NCI-H82 treated with DMSO at 0.1 percent for 48 hours (cell line): ENCODE results near the gene CCDC88C.
A peak's percentile ranks its signal among the peaks of the same experiment; 100 is the strongest.

Experiments used
- DNase-seq: peaks from one replicate; lab custom pipeline; 2025; ENCODE audit not compliant: unreplicated experiment; lab: John Stamatoyannopoulos, UW

Gene CCDC88C

DNA sequence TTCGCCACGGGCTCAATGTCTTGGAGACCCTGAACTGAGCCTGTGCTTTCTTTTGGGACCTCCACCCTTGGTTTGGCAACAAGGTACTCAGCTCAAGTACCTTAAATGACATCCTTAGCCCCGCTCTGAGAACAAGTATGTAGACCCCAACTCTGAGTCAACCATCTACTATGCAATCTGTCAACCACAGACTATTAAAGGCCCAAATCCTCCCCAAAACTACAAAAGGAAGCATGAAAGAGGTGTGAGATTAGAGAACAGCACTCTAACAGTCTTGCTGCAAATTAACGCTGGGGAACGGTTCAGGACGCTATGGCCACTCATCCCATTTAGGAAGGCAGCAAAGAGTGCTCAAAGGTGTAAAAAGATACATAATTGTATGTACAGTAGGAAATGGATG, 52.1 kb downstream of the CCDC88C start:
- DNase-seq = no peak

DNA sequence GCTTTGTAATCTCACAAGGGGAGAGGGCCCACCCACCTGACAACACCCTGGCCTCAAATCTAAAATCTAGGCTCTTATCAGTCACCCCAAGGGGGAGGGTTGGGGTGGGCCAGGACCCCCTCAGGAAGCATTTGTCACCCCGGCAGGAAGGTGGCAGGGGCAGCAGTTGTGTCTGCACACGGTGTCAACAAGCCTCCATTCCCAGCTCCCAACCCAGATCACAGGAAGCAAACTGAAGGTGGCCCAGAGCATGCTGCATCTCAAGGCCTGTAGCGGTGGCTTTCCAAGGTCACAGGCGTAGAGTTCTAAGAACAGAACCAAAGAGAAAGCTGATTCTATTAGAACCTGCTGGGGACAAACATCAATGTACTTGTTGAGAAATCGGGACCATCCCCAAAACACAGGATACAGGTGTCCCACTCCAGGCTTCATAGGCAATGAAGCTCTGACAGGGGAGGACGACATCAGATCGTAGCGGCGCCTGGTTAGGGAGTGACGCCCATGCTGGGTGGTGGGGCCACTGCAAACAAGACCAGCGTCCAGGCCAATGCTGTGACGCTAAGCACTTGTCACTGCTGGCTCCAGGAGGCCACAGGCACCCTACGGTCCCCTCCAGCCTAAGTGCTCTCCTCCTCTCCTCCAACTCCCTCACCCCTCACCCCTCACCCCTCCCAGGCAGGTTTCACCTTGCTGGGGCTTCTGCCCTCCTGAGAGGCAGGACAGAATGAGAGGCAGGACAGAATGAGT, 52.9 kb downstream of the CCDC88C start:
- DNase-seq = no peak

DNA sequence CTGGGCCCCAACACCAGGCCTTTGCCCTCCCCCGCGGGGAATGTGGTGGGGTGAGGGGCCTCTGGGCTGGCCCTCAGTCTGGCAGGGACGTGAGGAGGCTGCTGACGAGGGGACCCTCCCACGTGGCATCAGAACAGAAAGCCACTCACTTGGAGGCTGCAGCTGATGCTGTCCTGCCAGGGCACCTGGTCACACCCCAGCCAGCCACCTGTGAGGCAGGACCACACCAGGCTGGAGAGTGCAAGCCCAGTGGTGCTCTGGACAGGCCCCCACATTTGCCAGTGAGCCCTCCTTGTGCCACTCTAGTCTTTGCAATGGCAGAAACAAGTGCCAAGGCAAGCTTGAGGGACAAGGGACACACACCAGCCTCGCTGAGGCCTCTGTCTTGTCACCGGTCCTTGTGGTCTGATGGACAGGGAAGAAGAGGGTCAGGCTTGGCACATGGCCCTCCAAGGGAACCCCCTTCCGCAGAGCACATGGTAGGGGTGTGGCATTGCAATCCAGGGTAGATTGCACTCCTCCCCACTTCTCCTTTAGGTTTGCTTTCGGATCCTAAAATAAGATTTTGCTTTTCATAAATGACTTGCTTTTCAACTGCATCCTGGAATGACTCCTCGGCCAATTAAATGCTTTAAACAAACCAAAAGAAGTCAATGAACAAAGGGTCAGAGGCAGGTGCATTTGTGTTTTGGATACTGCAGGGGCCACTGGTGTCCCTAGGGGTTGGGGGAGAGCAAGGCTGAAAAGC, 53.7 kb downstream of the CCDC88C start:
- DNase-seq = no peak

DNA sequence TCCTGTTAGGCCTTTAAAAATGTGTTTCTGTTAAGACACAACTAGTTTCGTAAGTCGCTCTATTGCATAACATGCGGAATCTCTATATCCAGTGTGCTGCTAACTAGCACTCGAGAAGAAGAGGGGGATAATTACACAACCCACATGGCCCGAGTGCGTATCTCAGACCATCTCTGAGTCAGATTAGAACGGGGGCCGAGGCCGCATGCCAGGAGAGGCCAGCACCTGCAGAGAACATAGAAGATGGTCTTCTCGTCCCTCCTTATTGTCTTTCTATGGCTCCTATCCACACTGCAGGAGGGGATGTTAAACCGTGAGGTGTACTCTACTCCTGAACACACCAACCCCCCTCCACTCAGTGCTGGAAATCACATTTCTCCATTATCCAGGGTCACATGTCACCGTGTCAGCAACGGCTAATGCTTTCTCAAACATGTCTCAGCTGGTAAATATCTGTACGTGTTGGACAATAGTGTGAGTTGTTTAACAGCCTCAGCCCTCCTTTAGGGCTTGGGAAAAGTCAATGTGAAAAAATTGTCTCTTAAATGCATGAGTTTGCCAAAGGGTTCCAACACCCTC, 56.3 kb downstream of the CCDC88C start:
- DNase-seq = no peak

DNA sequence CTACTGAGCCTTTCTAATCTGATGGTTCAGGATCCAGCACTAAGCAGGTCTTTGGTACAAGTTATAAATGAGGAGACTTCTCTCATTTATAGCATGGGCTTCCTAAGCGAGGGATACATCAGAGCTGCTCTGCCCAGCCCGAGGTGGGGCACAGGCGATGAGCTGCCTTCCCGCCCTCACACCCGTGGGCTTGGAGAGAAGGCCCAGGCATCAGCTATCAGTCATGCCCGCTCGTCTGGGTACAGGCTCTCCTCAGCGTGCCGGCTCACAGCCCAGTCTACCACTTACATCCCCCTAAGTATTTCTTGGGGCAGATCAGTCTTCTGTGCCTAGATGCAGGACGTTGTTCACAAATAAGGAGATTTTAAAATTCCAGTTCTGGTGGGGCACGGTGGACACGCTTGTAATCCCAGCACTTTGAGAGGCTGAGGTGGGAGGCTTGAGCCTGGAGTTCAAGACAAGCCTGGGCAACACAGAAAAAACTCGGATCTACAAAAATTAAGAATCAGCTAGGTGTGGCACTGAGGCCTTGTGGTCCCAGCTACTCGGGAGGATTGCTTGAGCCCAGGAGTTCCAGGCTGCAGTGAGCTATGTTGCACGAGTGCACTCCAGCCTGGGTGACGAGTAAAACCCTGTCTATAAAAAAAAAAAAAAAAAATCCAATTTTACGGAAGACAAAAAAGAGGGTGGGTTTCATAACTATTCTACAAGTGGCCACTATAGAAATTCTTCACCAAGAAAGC, 57.0 kb downstream of the CCDC88C start:
- DNase-seq = no peak

DNA sequence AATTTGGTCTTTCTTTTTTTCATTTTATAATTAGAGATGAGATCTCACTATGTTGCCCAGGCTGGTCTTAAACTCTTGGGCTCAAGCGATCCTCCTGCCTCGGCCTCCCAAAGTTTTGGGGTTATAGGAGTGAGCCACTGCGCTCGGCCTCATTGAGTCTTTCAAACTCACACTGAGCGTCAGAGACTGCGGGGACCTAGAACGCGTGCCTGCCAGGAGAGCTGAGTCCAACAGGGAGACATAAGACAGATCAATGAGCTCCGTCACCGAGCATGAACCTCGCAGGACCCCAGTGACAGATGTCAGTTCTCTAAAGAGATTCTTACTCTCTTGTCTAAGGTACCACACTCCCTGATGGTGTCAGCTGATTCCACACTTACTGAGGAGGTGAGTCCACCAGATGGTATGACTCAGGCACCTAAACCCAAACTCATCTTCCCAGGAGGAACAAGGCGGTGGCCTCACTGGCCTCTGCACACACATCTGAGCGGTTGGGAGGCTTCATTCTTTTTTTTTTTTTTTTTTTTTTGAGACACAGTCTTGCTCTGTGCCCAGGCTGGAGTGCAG, 58.9 kb downstream of the CCDC88C start:
- peak; percentile 10 for DNase-seq

DNA sequence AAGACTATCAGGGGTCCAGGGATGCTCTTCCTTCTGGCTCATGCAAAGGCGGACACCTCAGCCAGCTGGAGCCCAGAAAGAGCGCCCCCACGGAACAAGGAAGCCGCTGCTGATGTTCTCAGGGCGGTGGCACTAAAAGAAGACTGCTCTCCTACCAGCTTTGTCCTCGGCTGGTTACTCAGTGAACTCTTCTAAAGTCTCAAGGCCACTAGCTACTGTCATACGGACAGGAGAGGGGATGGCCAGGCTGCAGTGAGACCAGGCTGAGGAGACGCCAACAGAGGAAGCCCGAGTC, 59.6 kb downstream of the CCDC88C start:
- DNase-seq = no peak

DNA sequence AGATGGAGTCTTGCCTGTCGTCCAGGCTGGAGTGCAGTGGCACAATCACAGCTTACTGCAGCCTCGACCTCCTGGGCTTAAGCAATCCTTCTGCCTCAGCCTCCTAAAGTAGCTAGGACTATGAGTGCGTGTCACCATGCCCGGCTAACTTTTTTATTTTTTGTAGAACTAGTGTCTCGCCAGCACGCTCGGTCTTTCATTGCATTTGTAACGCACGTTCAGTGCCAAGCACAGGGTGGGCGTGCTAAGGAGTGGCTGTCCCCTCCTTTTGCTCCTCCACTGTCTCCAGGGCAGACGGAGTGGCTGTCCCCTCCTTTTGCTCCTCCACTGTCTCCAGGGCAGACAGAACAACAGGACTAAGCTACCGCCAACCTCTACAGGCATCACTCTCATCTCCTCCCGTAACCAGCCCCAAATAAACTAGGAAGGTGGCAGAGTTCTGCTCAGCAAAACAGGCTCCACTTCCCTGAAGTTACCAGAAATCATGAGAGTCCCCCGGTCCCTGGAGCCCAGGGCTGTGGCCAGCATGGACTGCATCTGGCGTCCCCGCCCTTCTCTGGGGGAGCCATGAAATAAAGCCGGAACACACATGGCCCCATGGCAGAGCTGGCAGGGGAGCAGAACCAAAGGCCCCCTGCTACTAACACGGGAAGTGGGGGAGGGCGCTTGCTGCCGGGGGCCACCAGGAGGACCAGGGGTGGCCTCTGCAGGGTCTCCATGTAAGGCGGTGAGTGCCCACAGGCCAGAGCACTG, 60.2 kb downstream of the CCDC88C start:
- DNase-seq = no peak

DNA sequence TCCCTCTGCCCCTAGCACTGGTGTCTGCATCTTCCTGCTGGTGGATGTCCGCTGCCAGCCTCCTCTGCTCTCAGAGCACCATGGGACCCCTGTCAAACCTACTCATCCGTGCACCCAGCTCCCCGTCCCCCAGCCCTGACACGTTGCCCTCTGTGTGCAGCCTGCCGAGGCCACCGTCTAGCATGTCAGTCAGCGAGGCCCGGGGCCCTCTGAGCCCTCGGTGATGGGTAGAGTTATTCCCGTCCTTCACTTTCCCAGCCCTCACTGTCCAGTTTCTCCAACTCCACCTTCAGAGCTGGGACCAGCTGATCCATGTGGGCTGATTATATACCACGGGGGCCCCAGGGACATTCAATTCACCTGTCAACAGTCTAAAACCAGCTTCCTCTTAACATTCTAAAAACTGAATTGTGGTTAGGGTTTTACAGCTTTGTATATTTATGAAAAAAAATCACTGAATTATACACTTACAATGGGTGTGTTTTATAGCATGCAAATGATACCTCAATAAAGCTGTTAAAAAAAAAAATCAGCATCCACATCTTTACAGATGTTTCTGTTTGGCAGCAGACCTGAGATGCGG, 61.3 kb downstream of the CCDC88C start:
- DNase-seq = no peak

DNA sequence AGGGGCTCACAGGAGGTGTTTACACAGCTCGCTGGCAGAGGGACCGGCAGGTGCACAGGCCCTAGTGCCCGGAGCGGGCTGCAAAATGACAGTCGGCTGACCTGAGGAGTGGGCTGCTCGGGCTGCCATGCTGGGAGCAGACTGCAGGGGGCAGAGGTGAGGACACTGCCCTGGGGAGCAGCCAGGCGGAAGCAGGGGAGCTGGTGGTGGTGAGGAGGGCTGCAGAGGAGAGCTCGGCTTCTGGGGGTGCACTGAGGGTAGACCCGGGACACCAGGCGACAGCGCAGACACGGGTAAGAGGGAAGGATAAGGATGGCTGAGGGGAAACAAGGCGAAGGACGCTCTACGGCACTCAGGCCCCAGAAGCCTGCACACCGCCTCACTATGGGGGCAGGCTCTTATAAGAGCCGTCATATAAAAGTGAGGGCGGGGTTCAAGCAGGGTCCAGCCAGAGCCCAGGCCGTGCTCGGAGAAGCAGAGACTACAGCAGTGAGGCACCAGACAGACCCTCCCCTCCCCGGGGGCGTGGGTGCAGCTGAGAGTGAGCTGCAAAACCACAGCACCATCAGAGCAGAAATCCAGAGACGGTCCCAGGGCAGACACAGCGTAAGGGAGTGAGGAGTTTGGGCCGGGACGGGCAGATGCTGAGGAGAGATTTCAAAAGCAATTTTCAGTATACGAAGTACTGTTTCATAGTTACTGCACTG, 62.5 kb downstream of the CCDC88C start:
- no peak for DNase-seq

DNA sequence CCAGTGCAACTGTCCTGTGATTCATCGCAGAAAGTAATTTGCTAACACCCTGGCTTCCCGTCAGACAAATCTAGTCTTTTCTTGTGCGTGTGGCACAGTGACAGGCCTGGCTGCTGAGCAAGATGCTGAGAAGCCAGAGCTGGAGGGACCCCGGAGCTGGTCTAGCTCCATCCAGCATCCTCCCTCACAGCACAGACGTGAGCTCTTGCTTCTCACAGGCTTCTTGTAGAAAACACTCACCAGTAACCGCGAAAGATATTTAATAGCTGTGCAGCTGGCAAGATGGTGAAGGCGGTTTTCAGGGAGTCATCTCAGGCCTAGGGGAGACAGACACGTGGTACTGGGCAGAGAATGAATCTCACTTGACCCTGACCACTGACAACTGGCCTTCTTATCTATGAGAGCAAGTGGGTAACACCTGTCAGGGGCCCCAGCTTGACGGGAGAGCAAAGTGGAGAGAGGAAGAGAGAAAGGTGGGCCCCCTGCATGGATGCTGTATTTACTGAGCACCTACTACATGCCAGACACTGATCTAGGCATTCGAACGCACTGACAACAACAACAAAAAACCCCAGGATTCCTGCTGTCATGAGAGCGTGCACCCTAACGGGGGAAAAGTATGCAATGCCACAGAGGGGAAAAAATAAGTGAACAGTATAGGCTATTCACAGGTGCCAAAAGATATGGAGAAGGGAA, 63.3 kb downstream of the CCDC88C start:
- no peak for DNase-seq

DNA sequence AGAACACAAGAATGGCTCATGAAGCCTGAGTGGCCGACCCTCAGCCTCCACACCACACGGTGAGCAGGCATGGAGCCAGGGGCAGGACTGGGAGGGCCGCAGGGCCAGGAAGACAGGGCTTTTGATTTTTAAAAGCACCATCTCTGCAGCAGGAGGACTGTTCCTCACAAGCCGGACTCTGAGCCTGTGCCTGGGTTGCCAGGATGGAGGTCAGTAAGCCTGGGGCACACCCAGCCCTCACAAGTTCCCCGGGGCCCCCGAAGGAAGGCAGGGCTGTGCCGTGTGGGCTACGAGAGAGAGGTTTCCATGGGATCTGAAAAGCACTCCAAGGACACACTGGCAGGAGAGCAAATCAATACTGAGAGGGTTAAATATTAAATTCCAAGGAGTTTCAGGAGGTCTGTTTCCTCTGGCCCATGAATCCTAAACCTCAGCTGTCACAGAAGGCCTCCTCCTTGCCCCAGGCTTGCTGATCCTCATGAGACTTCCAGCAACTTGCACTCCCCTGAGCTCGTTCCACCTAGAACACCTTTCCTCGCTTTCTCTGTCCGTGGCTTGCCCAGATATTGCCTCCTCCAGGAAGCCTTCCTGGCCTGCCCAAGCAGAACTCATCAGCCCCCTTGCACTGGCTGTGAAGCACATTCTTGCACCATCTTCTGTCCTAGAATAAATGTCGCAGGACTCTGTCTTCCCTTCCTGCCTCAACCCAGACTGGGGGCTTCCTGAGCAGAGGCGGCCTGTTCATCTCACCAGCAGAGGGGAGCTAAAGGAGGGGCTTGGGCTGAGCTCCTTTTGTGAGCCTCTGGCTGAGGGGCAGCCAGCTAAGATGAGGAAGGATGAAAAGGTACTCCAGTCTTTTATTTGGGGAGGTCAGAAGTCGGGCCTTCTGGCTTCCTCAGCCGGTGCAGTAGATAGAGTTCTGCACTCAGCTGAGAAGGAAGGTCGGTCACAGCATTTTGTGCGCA, 64.6 kb downstream of the CCDC88C start:
- no peak for DNase-seq

DNA sequence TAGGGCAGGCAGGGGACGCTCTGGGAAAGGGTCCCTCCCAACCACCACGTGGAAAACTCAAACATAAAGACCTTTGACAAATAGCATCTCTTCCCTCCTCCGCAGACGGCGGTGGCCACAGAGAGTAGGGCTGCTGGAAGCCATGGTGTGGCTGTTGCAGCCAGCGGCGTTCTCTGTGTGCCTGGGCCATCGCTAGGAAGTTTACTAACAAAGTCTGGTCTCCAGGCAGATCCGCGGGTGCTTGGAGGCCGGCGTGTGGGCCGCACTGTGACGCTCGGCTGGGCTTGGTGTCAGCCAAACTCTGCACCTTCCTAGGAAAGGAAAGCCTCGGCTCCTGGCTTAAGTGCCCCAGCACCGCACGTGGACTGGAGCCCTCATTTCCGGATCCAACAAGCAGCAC, 65.6 kb downstream of the CCDC88C start:
- DNase-seq = no peak

DNA sequence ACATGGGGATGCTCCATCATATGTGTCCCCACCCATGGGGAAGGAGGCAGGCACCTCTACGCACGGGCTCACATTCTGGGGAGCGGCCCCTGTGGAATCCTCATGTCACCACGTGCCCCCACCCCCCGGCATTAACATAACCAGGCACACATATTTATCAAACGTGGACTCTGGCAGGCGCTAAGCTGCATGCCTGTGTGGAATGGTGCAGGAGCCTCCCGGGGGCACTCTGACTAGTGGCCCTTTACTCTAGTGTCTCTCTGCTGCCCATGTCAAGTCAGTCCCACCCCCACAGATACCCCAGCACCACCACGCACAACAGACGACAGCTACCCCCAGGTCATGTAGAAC, 66.1 kb downstream of the CCDC88C start:
- no peak for DNase-seq

DNA sequence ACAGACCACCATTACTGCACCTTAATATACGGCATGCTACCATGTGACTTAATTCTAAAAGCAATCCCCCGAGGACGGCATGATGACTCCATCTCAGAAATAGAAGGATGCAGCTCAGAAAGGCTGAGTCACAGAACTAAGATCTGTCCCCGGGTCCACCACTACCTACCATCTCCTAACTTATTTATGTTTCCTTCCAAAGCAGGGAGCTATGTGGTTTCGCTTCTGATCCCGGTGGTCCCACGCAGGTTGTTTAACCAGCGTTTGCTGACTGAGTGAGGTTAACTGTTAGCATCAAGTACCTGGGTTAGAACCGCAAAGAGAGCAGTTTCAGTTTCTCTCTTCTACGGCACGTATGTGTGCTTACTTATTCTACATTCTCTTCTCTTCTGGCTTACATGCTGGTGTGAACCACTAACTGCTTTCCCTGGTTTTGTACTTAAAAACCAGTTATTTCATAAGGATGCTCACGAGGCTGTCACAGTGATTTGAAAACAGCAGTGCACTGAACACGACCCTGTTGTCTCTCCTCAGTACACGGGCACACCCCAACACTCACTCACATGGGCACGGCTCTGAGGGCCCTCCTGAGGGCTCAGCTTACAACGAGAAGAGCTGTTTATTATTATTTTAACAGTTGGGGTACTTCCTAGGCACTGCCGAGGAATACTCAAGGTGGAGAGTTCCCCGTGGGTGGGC, 66.7 kb downstream of the CCDC88C start:
- DNase-seq = no peak

DNA sequence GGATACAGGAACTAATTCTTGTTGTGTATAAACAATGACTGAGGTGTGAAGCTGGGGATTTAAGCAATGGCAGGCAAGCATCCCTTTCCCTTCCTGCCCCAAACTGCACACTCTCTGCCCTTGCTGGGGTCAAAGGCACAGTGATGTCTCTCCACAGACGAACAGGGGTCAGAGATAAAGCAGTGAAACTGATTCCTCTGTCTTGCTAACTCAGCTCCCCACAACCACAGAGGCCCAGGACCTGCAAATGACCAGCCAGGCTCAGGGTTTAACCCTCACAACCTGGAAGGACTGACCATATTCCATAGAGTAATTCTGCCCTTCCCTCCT, 67.2 kb downstream of the CCDC88C start:
- no peak for DNase-seq

DNA sequence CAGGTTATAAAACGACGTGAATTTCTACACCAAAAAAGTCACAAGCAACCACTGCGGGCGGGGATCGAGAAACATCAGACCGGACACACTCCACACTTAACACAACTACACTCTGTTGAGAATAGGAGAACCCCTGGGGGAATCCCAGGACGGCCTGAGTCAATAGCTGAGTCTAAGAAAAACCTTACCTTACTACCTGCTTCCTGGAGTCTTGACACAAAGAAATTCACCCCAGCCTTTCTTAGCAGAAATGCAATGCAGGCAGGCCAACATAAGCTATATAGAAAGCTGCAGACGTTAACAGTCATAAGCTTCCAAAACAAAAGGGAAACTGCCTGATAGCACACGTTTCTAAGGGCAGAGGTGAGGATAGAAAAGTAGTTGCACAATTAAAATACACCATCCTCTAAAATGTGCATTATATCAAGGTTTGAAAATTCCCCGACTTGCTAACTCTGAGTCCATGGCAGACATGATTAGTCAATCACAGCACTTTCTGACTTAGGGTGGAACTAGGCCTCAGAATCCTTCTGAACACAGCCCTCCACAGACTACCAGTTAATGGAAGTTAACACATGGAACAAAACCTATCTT, 68.0 kb downstream of the CCDC88C start:
- DNase-seq = no peak
